22Rv1 (cell line): ENCODE measurements around the gene CSMD2.

ENCODE experiments used
- H3K27ac ChIP-seq: fragments of 450-650 bp; 2 replicates; pipeline ENCODE4 v1.5.1; 2017
- ZFX ChIP-seq: fragments of 450-650 bp; IDR thresholded peaks from 2 replicates; pipeline ENCODE4 v1.6.1; 2017; ENCODE audit warnings: antibody characterized with exemption, borderline replicate concordance
- TF ChIP-seq, protein P1 (sequence below): fragments of 450-650 bp; IDR thresholded peaks from 2 replicates; pipeline ENCODE4 v1.5.1; 2017; ENCODE audit warnings: mild to moderate bottlenecking

CSMD2 gene

DNA sequence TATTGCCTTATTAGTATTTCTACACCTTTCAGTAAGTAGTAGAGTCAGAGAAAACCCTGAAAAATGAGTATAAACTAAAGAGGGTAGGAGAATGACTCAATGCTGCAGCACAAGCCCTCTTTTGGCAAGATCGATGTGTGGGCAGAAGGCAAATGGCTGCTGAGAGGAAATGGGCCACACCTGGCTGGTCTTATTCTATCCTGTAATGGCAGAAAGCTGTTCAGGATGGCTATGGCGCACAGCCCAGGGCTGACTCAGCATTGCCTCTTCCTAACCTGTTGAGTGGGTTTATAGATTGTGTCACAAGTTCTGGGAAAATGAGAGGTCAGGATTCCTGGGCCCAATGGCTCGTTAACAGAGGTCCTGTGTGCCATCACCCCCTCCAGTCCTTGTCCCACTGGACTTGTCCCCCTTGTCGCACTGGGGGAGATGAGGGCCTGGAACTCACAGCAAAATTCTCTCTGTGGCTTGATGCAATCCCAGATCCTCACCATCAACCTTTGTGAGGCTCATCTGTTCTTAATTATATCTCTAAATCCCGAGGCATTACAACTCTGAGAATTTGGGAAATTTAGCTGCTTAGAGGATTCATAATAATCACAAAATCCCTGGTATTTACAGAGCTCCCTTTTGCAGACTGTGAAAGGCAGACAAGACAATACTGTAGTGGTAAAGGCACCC lies 287.9 kb downstream of the CSMD2 start:
- H3K27ac ChIP-seq = no peak overlapping the region
- TF ChIP-seq, protein P1, sequence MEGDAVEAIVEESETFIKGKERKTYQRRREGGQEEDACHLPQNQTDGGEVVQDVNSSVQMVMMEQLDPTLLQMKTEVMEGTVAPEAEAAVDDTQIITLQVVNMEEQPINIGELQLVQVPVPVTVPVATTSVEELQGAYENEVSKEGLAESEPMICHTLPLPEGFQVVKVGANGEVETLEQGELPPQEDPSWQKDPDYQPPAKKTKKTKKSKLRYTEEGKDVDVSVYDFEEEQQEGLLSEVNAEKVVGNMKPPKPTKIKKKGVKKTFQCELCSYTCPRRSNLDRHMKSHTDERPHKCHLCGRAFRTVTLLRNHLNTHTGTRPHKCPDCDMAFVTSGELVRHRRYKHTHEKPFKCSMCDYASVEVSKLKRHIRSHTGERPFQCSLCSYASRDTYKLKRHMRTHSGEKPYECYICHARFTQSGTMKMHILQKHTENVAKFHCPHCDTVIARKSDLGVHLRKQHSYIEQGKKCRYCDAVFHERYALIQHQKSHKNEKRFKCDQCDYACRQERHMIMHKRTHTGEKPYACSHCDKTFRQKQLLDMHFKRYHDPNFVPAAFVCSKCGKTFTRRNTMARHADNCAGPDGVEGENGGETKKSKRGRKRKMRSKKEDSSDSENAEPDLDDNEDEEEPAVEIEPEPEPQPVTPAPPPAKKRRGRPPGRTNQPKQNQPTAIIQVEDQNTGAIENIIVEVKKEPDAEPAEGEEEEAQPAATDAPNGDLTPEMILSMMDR = no peak
- TF ChIP-seq ZFX = no peak

DNA sequence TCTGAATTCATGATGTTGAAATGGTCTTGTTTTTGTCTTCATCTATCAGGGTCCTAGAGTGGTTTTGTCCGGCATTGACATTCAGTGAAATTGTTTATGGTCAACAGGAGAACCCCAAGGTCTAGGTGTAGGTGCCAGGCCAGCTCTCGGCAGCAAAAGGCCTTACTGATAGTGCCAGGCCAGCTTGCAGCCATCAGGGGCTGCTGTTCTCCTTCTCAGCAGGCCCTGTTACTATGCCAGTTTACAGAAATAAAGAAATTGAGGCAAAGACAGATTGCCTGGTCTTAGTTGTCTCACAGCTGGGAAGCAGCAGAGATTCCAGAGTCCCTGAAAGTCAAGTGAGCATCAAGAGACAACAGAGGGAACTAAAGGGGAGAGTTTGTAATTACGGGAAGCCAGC lies 289.2 kb downstream of the CSMD2 start:
- TF ChIP-seq ZFX = no peak
- TF ChIP-seq, protein P1 = no peak
- no peak overlapping the region for H3K27ac ChIP-seq

DNA sequence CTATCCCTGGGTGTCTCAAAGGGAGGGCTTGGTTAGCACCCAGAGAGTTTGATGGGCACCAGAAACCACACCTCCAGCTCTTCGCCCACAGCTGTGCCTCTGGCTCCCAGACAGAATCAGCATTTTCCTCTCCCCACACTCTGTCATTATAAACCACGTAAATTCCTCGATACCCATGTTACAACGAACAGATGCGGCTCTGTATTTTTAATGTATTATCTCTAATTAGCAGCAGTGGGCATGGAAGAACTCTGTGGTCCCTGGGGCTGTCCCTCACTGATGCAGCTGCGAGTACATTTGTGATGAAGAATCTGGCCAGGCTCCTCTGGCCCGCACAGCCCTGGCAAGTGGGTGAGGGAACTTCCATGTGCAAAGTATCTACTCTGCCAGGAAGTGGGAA lies 290.4 kb downstream of the CSMD2 start:
- TF ChIP-seq ZFX = no peak
- TF ChIP-seq, protein P1 = no peak

DNA sequence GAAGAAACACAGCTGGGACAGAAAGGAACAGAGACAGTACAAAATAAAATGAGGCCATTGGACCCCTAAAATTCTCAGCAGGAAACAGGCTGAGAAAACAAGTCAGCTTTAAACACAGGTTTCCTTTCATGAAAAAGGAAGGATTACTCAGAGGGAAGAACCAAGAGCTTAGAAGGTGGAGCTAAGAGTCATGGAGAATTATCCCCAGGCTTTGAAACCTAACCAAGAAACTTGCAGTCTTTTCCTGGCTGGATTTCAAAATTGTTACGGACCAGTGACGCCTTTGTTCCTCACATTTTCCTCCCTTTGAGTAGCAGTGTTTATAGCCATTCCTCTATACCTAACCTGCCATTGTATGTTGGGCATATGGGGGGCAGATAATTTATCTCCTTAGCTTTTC lies 292.3 kb downstream of the CSMD2 start:
- TF ChIP-seq ZFX = no peak
- TF ChIP-seq, protein P1 = no peak
- H3K27ac ChIP-seq = no peak overlapping the region

More for the DNA sequence above, 290.4 kb downstream of the CSMD2 start:
- H3K27ac ChIP-seq = no peak overlapping the region

DNA sequence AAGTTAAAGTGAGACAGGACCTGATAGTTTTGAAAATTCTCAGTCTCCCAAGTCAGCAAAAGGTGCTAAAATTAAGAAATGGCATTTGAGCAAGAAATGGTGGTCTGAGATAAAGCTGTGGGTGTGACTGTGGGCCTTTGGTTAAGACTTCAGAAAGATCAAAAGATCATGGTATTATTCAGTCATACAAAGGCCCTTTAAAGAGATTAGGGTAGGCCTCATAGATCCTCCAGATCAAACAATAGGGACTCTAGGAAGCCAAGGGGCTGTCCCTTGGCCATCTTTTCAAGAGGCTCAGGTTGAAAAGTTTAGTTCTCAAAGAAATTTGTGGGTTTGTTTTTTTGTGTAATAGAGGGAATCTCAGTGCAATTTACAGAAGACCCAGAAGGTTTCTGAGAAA lies 292.8 kb downstream of the CSMD2 start:
- TF ChIP-seq ZFX = no peak
- TF ChIP-seq, protein P1 = no peak
- no peak overlapping the region for H3K27ac ChIP-seq

DNA sequence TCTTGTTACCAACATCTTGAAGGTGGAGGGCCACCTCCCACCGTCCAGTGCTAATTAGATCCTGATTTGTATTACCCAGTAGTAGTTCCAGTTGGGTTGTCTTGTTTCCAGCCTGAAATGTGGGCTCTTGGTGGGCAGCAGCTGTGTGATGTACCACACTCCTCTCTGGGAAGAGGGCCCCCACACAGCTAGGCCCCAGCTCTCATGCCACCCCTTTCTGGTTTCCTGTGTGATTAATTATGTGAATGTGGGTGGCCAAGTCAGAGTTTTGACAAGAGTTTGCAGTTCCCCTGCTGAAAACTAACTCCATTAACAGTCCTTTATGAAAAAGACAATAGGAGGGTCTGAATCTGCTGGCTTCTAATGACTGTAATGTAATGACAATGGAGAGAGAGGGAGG lies 297.3 kb downstream of the CSMD2 start:
- no peak for TF ChIP-seq ZFX
- TF ChIP-seq, protein P1 = no peak
- H3K27ac ChIP-seq = no peak overlapping the region

DNA sequence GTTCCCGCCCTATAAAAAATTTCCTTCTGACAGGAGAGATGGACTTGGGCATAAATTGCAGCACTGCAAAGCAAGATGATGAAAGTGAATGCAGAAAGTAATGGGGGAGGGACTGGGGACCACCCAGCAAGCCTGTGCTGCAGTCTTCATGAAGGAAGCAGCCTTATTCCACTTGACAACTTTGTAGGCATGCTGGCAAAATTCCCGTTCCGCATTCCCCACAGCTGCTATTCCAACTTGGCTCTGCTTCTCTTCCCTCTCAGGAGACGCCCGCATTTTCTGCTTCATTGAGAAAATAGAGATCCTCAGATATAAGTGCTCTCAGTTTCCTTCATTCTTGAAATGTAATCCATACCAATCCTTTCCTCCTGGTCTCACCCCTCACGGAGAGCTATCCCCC lies 298.7 kb downstream of the CSMD2 start:
- no peak for TF ChIP-seq ZFX
- TF ChIP-seq, protein P1 = no peak

More for the DNA sequence above, 298.7 kb downstream of the CSMD2 start:
- no peak overlapping the region for H3K27ac ChIP-seq
